C4-2B (cell line): ENCODE measurements around the gene NLGN3.

Experiments used
- H3K27ac ChIP-seq: fragments of 450-650 bp; 2 replicates; pipeline ENCODE4 v1.5.1; 2017
- CTCF ChIP-seq: fragments of 450-650 bp; conservative IDR thresholded peaks from 2 replicates; pipeline ENCODE4 v1.5.1; 2017; ENCODE audit warnings: mild to moderate bottlenecking
- ZFX ChIP-seq: fragments of 450-650 bp; IDR thresholded peaks from 2 replicates; pipeline ENCODE4 v1.6.1; 2017

The NLGN3 gene

GRCh38 chrX:71100581-71101505, 43.8 kb upstream of the NLGN3 start:
- H3K27ac ChIP-seq: no peak overlapping the region
- TF ChIP-seq CTCF (no peak), ZFX (no peak)

- H3K27ac ChIP-seq: no peak overlapping the region
- TF ChIP-seq CTCF (no peak), ZFX (no peak)
Observed at GRCh38 chrX:71102292-71102691, 42.3 kb upstream of the NLGN3 start.

GRCh38 chrX:71103110-71103983, 41.3 kb upstream of the NLGN3 start:
- no peak overlapping the region for H3K27ac ChIP-seq
- no peak for TF ChIP-seq ZFX
- no peak for TF ChIP-seq CTCF

GRCh38 chrX:71105628-71106027, 39.0 kb upstream of the NLGN3 start:
- TF ChIP-seq CTCF: no peak
- no peak for TF ChIP-seq ZFX

GRCh38 chrX:71106427-71106826, 38.2 kb upstream of the NLGN3 start, which contains the start of gene CXorf65:
TSS of gene CXorf65 (minus strand) at chrX:71106740. CDS start at chrX:71106556, 184 bp downstream.
- H3K27ac ChIP-seq: no peak within 1 kb of the TSS

More at GRCh38 chrX:71105628-71106027, 39.0 kb upstream of the NLGN3 start:
- no peak overlapping the region for H3K27ac ChIP-seq

GRCh38 chrX:71107245-71107644, 37.4 kb upstream of the NLGN3 start:
- TF ChIP-seq ZFX (no peak), CTCF (no peak)
- H3K27ac ChIP-seq: no peak overlapping the region

More at GRCh38 chrX:71106427-71106826, 38.2 kb upstream of the NLGN3 start, which contains the start of gene CXorf65:
- no peak for TF ChIP-seq ZFX

GRCh38 chrX:71107762-71108360, 36.8 kb upstream of the NLGN3 start:
- TF ChIP-seq CTCF (no peak), ZFX (no peak)
- no peak overlapping the region for H3K27ac ChIP-seq
